ENCODE measurements around the gene CREM. TPM values are rescaled to one million over a fixed set of nuclear protein-coding genes. Genes with fewer than 3 reads are reported as not detected.

CREM gene
- total and polyA plus RNA-seq, 10 of the 15 experiments (the other 5 are each of a cell fraction or from before 2014, with no cell fraction given) = 51.3 to 115 (median 70.6) TPM

DNA sequence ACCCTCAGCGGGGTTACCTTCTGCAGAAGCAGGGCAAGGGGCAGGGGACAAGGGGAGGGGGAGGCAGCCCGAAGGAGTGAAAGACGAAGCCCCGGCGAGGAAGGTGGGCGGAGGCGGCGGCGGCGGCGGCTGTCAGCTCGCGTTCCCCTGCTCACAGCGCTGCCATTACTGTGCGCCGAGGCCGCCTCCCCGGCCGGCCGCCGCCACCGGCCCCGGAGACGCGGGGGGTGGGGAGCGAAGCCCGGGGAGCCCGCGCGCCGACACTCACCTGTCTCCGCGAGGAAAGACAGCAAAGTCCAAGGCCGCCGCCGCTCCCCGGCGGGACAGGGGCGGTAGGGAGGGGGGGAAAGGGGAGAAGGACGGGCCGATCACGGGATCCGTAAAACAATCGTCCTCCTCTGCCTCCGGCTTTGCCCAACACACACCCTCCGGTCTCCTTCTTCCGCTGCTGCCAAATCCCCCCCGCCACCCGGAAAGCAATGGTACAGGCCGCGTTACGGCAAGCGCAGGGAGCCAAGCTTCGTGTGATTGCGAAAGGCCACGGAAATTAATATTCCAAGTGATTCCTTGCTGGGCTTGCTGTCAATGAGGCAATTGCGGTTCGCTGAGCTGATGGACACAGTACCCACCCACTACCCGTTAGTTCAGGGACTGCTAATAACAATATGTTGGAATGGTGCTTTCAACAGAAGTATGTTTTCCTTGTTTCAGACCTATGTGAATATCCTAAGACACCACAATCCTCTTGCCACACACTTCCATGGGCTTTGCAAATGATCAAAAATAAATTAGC is 36.3 kb upstream of the CREM start, which contains the start of gene CUL2 (continued):
- TF ChIP-seq ZSCAN29 (IDR thresholded peaks at IDR 0.05) = no peak
- no peak for TF ChIP-seq MYB (IDR thresholded peaks at IDR 0.05; ENCODE audit: borderline replicate concordance, low read depth, low read length)
- TF ChIP-seq RAD51 (IDR thresholded peaks at IDR 0.05) = no peak
- TF ChIP-seq GABPA (IDR thresholded peaks at IDR 0.05; ENCODE audit: low read depth) = peak; percentile 40; the same call in 1 of the 2 replicates
- TF ChIP-seq PAX8 (IDR thresholded peaks at IDR 0.05) = no peak
- no peak for TF ChIP-seq KAT2A (conservative IDR thresholded peaks at IDR 0.05; ENCODE audit: control insufficient read depth, low read depth, low read length)
- TF ChIP-seq YBX1 (IDR thresholded peaks at IDR 0.05) = no peak
- no peak for TF ChIP-seq FOS (IDR thresholded peaks at IDR 0.05; ENCODE audit: borderline replicate concordance, extremely low read depth, insufficient read length)
- no peak for TF ChIP-seq RBBP5 (conservative IDR thresholded peaks at IDR 0.05)
- TF ChIP-seq ZNF274 (IDR thresholded peaks at IDR 0.05; ENCODE audit: insufficient read depth, insufficient read length) = no peak
- TF ChIP-seq CHD2 (IDR thresholded peaks at IDR 0.05; ENCODE audit: borderline replicate concordance, low read depth, low read length) = no peak
- peak; percentile 49 for TF ChIP-seq RELA (IDR thresholded peaks at IDR 0.05; ENCODE audit: borderline replicate concordance, partially characterized antibody)
- no peak for TF ChIP-seq NFIC (IDR thresholded peaks at IDR 0.05; ENCODE audit: low read depth, low read length)
- TF ChIP-seq RFX5 (IDR thresholded peaks at IDR 0.05; ENCODE audit: low read depth, low read length) = no peak
- TF ChIP-seq SUZ12 (IDR thresholded peaks at IDR 0.05; ENCODE audit: unreplicated experiment) = no peak
- TF ChIP-seq, protein P1, sequence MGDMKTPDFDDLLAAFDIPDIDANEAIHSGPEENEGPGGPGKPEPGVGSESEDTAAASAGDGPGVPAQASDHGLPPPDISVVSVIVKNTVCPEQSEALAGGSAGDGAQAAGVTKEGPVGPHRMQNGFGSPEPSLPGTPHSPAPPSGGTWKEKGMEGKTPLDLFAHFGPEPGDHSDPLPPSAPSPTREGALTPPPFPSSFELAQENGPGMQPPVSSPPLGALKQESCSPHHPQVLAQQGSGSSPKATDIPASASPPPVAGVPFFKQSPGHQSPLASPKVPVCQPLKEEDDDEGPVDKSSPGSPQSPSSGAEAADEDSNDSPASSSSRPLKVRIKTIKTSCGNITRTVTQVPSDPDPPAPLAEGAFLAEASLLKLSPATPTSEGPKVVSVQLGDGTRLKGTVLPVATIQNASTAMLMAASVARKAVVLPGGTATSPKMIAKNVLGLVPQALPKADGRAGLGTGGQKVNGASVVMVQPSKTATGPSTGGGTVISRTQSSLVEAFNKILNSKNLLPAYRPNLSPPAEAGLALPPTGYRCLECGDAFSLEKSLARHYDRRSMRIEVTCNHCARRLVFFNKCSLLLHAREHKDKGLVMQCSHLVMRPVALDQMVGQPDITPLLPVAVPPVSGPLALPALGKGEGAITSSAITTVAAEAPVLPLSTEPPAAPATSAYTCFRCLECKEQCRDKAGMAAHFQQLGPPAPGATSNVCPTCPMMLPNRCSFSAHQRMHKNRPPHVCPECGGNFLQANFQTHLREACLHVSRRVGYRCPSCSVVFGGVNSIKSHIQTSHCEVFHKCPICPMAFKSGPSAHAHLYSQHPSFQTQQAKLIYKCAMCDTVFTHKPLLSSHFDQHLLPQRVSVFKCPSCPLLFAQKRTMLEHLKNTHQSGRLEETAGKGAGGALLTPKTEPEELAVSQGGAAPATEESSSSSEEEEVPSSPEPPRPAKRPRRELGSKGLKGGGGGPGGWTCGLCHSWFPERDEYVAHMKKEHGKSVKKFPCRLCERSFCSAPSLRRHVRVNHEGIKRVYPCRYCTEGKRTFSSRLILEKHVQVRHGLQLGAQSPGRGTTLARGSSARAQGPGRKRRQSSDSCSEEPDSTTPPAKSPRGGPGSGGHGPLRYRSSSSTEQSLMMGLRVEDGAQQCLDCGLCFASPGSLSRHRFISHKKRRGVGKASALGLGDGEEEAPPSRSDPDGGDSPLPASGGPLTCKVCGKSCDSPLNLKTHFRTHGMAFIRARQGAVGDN (IDR thresholded peaks at IDR 0.05) = no peak
- no peak for TF ChIP-seq EP300 (IDR thresholded peaks at IDR 0.05; ENCODE audit: borderline replicate concordance in 1 of 2, control insufficient read depth in 1 of 2, low read depth in 2 of 2, low read length in 2 of 2)
- TF ChIP-seq, protein P2, sequence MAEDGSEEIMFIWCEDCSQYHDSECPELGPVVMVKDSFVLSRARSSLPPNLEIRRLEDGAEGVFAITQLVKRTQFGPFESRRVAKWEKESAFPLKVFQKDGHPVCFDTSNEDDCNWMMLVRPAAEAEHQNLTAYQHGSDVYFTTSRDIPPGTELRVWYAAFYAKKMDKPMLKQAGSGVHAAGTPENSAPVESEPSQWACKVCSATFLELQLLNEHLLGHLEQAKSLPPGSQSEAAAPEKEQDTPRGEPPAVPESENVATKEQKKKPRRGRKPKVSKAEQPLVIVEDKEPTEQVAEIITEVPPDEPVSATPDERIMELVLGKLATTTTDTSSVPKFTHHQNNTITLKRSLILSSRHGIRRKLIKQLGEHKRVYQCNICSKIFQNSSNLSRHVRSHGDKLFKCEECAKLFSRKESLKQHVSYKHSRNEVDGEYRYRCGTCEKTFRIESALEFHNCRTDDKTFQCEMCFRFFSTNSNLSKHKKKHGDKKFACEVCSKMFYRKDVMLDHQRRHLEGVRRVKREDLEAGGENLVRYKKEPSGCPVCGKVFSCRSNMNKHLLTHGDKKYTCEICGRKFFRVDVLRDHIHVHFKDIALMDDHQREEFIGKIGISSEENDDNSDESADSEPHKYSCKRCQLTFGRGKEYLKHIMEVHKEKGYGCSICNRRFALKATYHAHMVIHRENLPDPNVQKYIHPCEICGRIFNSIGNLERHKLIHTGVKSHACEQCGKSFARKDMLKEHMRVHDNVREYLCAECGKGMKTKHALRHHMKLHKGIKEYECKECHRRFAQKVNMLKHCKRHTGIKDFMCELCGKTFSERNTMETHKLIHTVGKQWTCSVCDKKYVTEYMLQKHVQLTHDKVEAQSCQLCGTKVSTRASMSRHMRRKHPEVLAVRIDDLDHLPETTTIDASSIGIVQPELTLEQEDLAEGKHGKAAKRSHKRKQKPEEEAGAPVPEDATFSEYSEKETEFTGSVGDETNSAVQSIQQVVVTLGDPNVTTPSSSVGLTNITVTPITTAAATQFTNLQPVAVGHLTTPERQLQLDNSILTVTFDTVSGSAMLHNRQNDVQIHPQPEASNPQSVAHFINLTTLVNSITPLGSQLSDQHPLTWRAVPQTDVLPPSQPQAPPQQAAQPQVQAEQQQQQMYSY (CRISPR knock-in tag; IDR thresholded peaks at IDR 0.05) = no peak
- no peak for TF ChIP-seq ZNF622 (IDR thresholded peaks at IDR 0.05)
- no peak for TF ChIP-seq ZBED1 (IDR thresholded peaks at IDR 0.05; ENCODE audit: borderline replicate concordance)
- TF ChIP-seq, protein P3, sequence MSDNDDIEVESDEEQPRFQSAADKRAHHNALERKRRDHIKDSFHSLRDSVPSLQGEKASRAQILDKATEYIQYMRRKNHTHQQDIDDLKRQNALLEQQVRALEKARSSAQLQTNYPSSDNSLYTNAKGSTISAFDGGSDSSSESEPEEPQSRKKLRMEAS (IDR thresholded peaks at IDR 0.05; ENCODE audit: low read depth, low read length) = no peak
- no peak for TF ChIP-seq ZNF24 (IDR thresholded peaks at IDR 0.05)
- no peak for TF ChIP-seq ZZZ3 (IDR thresholded peaks at IDR 0.05; ENCODE audit: control insufficient read depth, insufficient read length, low read depth)

Data from GM12878 (cell line).